GM12872 (cell line): ENCODE results near the gene SOCS1.

Experiments
- CTCF ChIP-seq: IDR thresholded peaks from 3 replicates; pipeline ENCODE4 v1.5.1; 2011; ENCODE audit warnings: low read depth, mild to moderate bottlenecking, low read length, moderate library complexity; ENCODE audit not compliant: insufficient read depth

SOCS1 gene

GRCh38 chr16:11240636-11241473 is 15.1 kb downstream of the SOCS1 start:
- TF ChIP-seq CTCF = no peak

- TF ChIP-seq CTCF = no peak
Observed at GRCh38 chr16:11239644-11240632, 16.1 kb downstream of the SOCS1 start.

- no peak for TF ChIP-seq CTCF
Observed at GRCh38 chr16:11238272-11239202, 17.5 kb downstream of the SOCS1 start.

GRCh38 chr16:11236461-11237254 is 19.3 kb downstream of the SOCS1 start:
- no peak for TF ChIP-seq CTCF

DNA sequence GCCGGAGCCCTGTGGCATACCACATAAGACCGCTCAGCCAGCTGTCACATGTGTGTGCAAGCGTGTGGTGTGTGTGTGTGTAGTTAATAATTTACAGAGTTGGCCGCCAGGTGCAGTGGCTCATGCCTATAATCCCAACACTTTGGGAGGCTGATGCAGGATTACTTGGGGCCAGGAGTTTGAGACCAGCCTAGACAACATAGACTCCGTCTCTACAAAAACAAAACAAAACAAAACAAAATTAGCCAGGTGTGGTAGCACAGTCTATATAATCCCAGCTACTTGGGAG is 20.4 kb downstream of the SOCS1 start:
- TF ChIP-seq CTCF = no peak

DNA sequence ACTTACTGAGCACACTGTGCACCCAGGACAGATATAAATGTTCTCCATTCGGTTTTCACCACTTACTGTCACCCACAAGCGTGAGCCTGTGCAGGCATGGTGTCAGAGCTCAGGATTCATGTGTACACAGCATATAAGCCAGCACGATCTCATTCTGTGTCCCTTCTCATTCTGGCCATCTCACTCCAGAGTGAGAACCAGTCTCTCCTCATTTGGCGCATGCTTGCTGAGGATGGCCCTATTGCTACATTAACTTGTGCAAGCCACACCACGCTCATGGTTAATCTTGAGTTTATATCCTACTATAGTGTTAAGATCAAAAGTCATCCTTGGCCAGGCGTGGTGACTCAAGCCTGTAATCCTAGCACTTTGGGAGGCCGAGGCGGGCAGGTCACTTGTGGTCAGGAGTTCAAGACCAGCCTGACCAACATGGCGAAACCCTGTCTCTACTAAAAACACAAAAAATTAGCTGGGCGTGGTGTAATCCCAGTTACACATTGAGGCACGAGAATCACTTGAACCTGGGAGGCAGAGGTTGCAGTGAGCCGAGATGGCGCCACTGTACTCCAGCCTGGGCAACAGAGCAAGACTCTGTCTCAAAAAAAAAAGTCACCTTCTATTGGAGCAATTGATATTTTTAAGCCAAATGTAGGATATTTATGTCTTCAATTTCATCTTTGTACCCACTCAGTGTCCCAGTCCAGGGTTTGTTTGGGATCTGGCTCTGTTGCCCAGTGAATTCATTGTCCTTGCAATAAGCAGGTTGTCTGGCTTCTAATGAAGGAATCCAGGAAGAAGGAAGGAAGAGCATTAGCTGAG is 20.9 kb downstream of the SOCS1 start:
- TF ChIP-seq CTCF = no peak
